Large intestine (tissue), 3 donors: ENCODE data around the gene SPINK5. TPM values are rescaled to one million over a fixed set of nuclear protein-coding genes. Genes with fewer than 3 reads are reported as not detected.

Source experiments
- DNase-seq, 2 donors: peaks; one replicate each; pipeline versions ENCODE4 v3.0.0 to v3.0.0-alpha.2; 2013
- H3K27ac ChIP-seq: one replicate; pipeline ENCODE4 v1.5.1; 2013; ENCODE audit warnings: low read length
- H3K27me3 ChIP-seq: 2 replicates; pipeline ENCODE4 v1.6.1; 2013; ENCODE audit warnings: low read length; ENCODE audit not compliant: control insufficient read depth, insufficient read depth
- H3K36me3 ChIP-seq: 2 replicates; pipeline ENCODE4 v1.6.1; 2013; ENCODE audit warnings: low read length; ENCODE audit not compliant: control insufficient read depth, insufficient read depth
- H3K4me1 ChIP-seq: one replicate; pipeline ENCODE4 v1.6.1; 2013; ENCODE audit warnings: low read length; ENCODE audit not compliant: control insufficient read depth, insufficient read depth
- H3K4me3 ChIP-seq: one replicate; pipeline ENCODE4 v1.5.1; 2013; ENCODE audit warnings: low read length
- H3K9me3 ChIP-seq: one replicate; pipeline ENCODE4 v1.6.1; 2013; ENCODE audit warnings: mild to moderate bottlenecking, low read depth, low read length, moderate library complexity; ENCODE audit not compliant: control insufficient read depth
- WGBS: methylation state at CpG from one replicate; pipeline ENCODE4 v1.1.5; 2013; ENCODE audit warnings: low lambda C conversion rate; ENCODE audit not compliant: insufficient coverage; 5-methylcytosine and 5-hydroxymethylcytosine counted together
- polyA plus RNA-seq: library from polyadenylated mRNA; unstranded; fragments of 120-200 nt; gene quantifications from one replicate; pipeline ENCODE4 v1.2.1, GENCODE V29; 2013

Gene SPINK5
- polyA plus RNA-seq, 1 donor = 0.70 TPM

DNA sequence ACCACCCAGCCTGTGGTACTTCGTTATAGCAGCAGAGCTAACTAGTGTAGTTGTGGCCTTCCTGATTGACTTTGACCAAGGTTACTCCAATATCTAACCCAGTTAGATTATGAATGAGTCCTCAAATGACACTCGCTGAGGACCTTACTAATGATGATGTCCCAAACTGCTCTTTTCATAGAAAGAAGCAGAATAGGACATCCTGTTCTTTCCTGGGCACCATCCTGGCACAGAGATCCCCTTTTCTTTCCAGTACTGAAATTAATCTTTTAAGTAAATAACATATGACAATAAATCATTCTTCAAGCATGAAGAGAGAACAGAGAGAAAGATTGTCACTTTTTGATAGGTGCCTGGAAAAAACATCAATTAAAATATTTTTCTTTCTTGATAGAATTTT is 77.9 kb downstream of the SPINK5 start:
- DNase-seq = no peak
- Histone ChIP-seq H3K27me3 (no peaks in the 10 kb centered on the region), H3K4me1 (peaks cover 5% of the 10 kb centered on the region), H3K9me3 (no peaks in the 10 kb centered on the region), H3K4me3 (no peak overlapping the region), H3K36me3 (no peaks in the 10 kb centered on the region), H3K27ac (no peak overlapping the region)
- WGBS = no CpG with 5 or more reads among the region's 2 CpGs

DNA sequence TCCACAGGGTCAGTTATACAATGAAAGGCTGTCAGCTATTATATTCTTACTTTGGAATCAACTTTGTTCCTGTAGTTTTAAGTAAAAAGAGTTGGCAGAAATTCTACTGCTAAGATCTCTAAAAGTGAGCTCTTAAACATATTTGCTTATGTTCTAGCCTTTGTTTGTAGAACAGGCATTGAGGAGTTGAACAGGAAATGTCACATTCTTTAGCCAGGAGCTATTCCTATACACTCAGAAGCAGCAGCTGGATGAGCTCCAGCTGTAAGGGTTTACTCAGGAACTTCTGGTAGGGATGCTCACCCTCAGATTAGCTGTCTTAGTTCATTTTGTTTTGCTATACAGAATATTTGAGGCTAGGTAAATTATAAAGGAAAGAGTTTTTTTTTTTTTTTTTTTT is 82.1 kb downstream of the SPINK5 start:
- no peaks in the 10 kb centered on the region for H3K27me3 ChIP-seq
- peaks cover 17% of the 10 kb centered on the region for H3K4me1 ChIP-seq
- H3K9me3 ChIP-seq = no peaks in the 10 kb centered on the region
- no peaks in the 10 kb centered on the region for H3K36me3 ChIP-seq
- DNase-seq = peak; percentile 67 to 76
- no peak overlapping the region for H3K27ac ChIP-seq
- H3K4me3 ChIP-seq = no peak overlapping the region

DNA sequence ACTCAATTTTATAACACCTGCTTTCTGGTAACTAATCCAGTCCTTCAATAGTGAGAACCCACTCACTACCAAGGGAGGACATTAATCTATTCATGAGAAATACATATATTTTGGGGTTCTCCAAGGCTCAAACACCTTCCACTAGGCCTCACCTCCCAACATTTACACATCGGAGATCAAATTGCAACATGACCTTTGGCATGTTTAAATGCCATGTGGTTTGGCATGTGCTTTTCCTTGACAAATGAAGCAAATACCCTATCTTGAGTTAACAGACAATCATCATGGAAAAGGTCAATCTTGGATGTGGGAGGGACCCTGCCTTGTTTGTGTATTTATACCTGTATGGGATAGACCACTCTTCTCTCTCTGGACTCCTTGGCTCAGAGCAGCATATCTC is 82.7 kb downstream of the SPINK5 start:
- peak in 1 of 2 donors; percentile 39 for DNase-seq
- H3K27ac ChIP-seq = peak overlapping the region; percentile 58

DNA sequence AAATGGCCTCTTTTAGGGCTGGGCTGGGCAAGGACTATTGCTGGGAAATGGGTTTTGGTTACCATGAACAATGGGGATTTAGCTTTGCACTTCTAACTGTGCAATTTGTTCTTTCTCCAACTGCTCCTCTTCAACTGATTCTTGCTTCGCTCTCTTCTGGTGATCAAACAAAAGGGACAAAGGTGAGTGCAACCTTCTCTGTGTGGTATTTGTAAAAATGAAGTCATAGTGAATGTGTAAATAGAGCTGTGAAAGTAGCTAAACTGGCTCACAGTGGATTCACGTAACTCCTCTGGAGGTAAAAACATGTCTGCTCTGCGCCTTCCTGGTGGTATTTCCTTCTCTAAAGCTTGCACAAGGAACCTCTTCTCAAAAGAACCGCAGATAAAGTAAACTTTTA is 83.6 kb downstream of the SPINK5 start:
- Histone ChIP-seq H3K27me3 (no peaks in the 10 kb centered on the region), H3K4me1 (peaks cover 17% of the 10 kb centered on the region), H3K9me3 (no peaks in the 10 kb centered on the region), H3K27ac (peak overlapping the region; percentile 58), H3K4me3 (no peak overlapping the region), H3K36me3 (no peaks in the 10 kb centered on the region)
- DNase-seq = peak; percentile 69 to 83
- WGBS = 54% methylated on average over 3 of the region's 4 CpGs

More for the DNA sequence above, 82.7 kb downstream of the SPINK5 start:
- no peaks in the 10 kb centered on the region for H3K27me3 ChIP-seq
- no peaks in the 10 kb centered on the region for H3K36me3 ChIP-seq
- no peaks in the 10 kb centered on the region for H3K9me3 ChIP-seq
- WGBS = no CpG with 5 or more reads among the region's 1 CpG
- no peak overlapping the region for H3K4me3 ChIP-seq
- H3K4me1 ChIP-seq = peaks cover 17% of the 10 kb centered on the region

DNA sequence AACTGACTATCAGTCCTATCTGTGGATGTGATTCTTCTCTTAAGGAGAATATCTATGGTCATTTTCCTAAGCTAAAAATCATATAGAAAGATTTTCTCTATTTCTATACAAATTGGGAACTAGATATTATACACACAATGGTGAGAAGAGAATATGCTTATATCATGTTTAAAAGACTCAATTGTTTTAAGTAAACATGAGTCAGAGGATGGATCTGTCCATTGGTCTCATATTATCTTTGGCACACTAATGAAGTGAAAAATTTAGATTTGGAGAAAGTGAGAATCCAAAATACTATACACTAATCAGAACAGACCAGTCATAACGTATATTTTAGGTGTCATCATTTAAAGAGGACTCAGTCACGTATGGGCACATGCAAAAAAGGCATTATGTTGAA is 88.1 kb downstream of the SPINK5 start:
- Histone ChIP-seq H3K4me3 (no peak overlapping the region), H3K9me3 (no peaks in the 10 kb centered on the region), H3K36me3 (no peaks in the 10 kb centered on the region), H3K4me1 (peaks cover 10% of the 10 kb centered on the region), H3K27ac (no peak overlapping the region), H3K27me3 (no peaks in the 10 kb centered on the region)
- 86% methylated on average over 2 of the region's 2 CpGs for WGBS
- no peak for DNase-seq

DNA sequence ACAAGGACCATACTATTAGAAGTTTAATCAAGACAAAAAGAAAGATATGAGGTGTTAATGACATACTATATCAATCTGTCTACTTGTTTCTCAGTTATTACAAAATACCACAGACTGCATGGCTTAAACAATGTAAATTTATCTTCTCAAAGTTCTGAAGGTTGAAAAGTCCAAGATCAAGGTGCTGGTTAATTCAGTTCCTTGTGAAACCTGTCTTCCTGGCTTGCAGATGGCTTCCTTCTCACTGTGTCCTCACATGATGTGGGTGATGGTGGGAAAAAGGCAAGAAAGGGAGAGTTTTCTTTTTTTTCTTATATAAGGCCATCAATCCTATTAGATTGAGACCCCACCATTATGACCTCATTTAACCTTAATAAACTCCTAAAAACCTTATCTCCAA is 89.0 kb downstream of the SPINK5 start:
- DNase-seq = peak; percentile 48 to 81
- Histone ChIP-seq H3K27ac (peak overlapping the region; percentile 8), H3K9me3 (no peaks in the 10 kb centered on the region), H3K27me3 (no peaks in the 10 kb centered on the region), H3K4me3 (no peak overlapping the region), H3K4me1 (peaks cover 3% of the 10 kb centered on the region), H3K36me3 (no peaks in the 10 kb centered on the region)

DNA sequence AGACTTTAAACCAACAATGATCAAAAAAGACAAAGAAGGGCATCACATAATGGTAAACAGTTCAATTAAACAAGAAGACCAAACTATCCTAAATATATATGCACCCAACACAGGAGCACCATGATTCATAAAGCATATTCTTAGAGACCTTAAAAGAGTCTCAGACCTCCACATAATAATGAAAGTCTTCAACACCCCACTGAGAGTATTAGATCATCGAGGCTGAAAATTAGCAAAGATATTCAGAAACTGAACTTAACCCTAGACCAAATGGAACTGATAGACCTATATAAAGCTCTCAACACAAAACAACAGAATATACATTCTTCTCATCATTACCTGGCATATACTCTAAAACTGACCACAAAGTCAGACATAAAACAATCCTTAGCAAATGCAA is 92.8 kb downstream of the SPINK5 start:
- H3K27me3 ChIP-seq = no peaks in the 10 kb centered on the region
- no peaks in the 10 kb centered on the region for H3K4me1 ChIP-seq
- no peaks in the 10 kb centered on the region for H3K9me3 ChIP-seq
- no peak overlapping the region for H3K4me3 ChIP-seq
- no peaks in the 10 kb centered on the region for H3K36me3 ChIP-seq
- DNase-seq = no peak
- 100% methylated on average over 1 of the region's 1 CpG for WGBS
- H3K27ac ChIP-seq = no peak overlapping the region

DNA sequence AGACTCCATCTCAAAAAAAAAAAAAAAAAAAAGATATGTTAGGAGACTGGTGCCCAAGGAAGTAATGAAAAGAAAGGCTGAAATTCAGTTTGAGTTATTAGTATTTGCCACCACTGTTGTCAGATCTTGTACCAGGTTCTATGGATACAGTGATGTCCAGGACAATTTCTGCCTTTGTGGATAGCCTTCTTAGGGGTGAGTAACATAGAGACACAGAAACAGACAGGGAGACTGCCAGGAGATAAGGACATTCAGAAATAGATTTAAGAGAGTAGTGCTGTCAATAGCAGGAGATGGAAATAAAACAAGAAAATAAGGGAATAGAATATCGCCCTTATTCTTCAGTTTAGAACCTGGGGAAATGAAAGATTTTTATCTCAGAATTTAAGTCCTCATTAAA is 98.3 kb downstream of the SPINK5 start:
- H3K9me3 ChIP-seq = no peaks in the 10 kb centered on the region
- WGBS = 100% methylated on average over 1 of the region's 1 CpG
- H3K4me1 ChIP-seq = no peaks in the 10 kb centered on the region
- H3K4me3 ChIP-seq = no peak overlapping the region
- no peak overlapping the region for H3K27ac ChIP-seq
- H3K36me3 ChIP-seq = no peaks in the 10 kb centered on the region
- no peak for DNase-seq
- H3K27me3 ChIP-seq = no peaks in the 10 kb centered on the region

DNA sequence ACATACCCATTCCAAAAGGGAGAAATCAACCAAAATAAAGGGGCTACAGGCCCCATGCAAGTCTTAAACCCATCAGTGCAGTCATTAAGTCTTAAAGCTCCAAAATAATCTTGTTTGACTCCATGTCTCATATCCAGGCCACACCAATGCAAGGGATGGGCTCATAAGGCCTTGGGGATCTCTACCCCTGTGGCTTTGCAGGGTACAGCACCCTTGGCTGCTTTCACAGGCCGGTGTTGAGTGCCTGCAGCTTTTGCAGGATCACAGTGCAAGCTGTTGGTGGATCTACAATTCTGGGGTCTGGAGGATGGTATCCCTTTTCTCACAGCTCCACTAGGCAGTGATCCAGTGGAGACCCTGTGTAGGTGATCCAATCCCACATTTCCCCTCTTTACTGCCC is 99.6 kb downstream of the SPINK5 start:
- Histone ChIP-seq H3K4me1 (no peaks in the 10 kb centered on the region), H3K4me3 (no peak overlapping the region), H3K27me3 (no peaks in the 10 kb centered on the region), H3K36me3 (no peaks in the 10 kb centered on the region), H3K9me3 (no peaks in the 10 kb centered on the region), H3K27ac (no peak overlapping the region)
- no CpG with 5 or more reads among the region's 1 CpG for WGBS
- no peak for DNase-seq

DNA sequence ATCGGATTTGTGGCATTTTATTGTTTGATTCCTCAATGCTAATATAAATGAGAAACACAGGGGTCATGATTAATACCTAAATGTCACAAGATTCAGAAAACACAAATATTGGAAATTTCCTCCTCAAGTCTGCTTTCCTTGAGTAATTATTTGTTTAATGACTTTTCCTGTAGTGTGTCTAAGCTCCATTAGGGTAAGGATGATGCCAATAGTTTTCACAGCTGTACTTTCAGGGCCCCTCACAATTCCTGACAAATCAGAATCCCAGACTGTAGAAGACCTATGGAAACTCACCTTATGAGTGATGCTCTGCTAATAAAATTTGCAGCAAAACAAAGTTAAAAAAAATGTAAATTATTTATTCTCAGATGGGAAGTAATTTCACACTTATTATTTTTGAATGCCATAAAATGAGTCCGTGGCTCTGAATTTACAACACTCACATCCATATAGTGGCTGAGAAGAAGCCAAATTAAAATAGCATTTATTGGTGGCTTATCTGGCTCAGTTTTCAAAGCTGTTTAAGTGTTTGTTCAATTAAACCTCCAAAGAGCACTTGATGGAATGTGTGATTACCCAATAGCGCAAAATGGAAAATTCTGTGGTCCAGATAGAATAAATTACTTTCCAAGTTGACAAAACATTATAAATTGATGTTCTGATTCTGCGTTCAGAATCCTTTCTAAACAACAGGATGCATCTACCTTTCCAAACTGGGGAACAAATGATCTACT is 102.9 kb downstream of the SPINK5 start:
- Histone ChIP-seq H3K9me3 (no peaks in the 10 kb centered on the region), H3K27me3 (no peaks in the 10 kb centered on the region), H3K4me3 (no peak overlapping the region), H3K27ac (no peak overlapping the region), H3K4me1 (no peaks in the 10 kb centered on the region), H3K36me3 (no peaks in the 10 kb centered on the region)
- DNase-seq = no peak
- 93% methylated on average over 3 of the region's 4 CpGs for WGBS

DNA sequence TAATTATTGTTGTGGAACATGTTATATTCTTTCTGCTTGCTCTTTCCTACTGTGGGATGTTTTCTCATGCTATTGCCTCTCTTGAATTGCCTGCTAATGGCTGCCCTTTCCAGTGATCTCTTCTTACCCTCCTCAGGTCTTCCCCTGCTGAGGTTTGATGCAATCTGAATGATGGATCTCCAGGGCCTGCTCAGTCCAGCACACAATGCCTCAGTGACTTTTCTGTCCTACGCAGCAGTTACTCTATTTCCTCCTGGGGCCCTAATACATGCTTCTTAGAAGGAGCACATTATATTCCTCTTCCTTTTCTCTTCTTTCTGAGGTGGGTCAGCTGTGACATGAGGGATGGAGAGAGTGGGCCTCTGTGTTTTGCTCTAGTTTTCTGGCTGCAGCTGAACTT is 104.5 kb downstream of the SPINK5 start, which contains the start of gene SPINK14:
TSS of gene SPINK14 (plus strand) at position 301 of the 400 bp plus-strand sequence. CDS start 1,187 bp downstream, outside the sequence.
- WGBS = 83% methylated on average over 1 of the region's 1 CpG

More for the DNA sequence above, 104.5 kb downstream of the SPINK5 start, which contains the start of gene SPINK14:
- Histone ChIP-seq H3K36me3 (no peaks in the 10 kb centered on the region), H3K4me3 (no peak within 1 kb of the TSS), H3K4me1 (no peaks in the 10 kb centered on the region), H3K27me3 (no peaks in the 10 kb centered on the region), H3K27ac (no peak within 1 kb of the TSS), H3K9me3 (no peaks in the 10 kb centered on the region)
- DNase-seq = no peak
